Activated naive CD8-positive, alpha-beta T cell treated with anti-CD3 and anti-CD28 coated beads, Interleukin-2, amount 10 ng/mL, durations not matched to agents 7 days and 5 days (primary cell): ENCODE results near the gene ROBO3. TPM values are rescaled to one million over a fixed set of nuclear protein-coding genes. Genes with fewer than 3 reads are reported as not detected.

Source experiments
- ATAC-seq: fragments of 150-1000 bp; cut with Tn5 transposase; one replicate; pipeline ENCODE4 v1.10.0; 2021; ENCODE audit warnings: low read depth, moderate library complexity
- POLR2A ChIA-PET: fragments of 350-600 bp; sonication (Branson Sonifier 250); formaldehyde crosslinking; loops from one replicate; lab custom pipeline; 2021; ENCODE audit warnings: antibody characterized with exemption; lab: Charles Lee
- DNase-seq: peaks from one replicate; pipeline ENCODE4 v3.0.0; 2021
- H3K27ac Mint-ChIP-seq: one replicate; pipeline ENCODE4 v1.8.0; 2022; ENCODE audit warnings: mild to moderate bottlenecking, mixed read lengths
- H3K27me3 Mint-ChIP-seq: one replicate; pipeline ENCODE4 v1.8.0; 2022; ENCODE audit warnings: mild to moderate bottlenecking, moderate library complexity, mixed read lengths
- H3K36me3 Mint-ChIP-seq: one replicate; pipeline ENCODE4 v1.8.0; 2021; ENCODE audit warnings: mild to moderate bottlenecking, mixed read lengths
- H3K4me1 Mint-ChIP-seq: one replicate; pipeline ENCODE4 v1.8.0; 2021; ENCODE audit warnings: mixed read lengths
- H3K4me3 Mint-ChIP-seq: one replicate; pipeline ENCODE4 v1.8.0; 2022; ENCODE audit warnings: mild to moderate bottlenecking, moderate library complexity, mixed read lengths
- H3K9me3 Mint-ChIP-seq: one replicate; pipeline ENCODE4 v1.8.0; 2021; ENCODE audit warnings: mixed read lengths
- total RNA-seq, 2 experiments: library from RNA; stranded (reverse); gene quantifications; one replicate each; pipeline ENCODE4 v1.2.3, GENCODE V29; 2021

ROBO3 gene
- total RNA-seq, 2 experiments from 2014 or later, result 19.6 to 23.7 TPM

- ATAC-seq, result no peak
- Mint-ChIP-seq H3K27ac (no peak overlapping the region), H3K9me3 (no peaks in the 10 kb centered on the region), H3K4me1 (peaks cover 6% of the 10 kb centered on the region), H3K36me3 (no peaks in the 10 kb centered on the region), H3K4me3 (no peak overlapping the region), H3K27me3 (peaks cover 6% of the 10 kb centered on the region)
- DNase-seq, result no peak
- POLR2A ChIA-PET, result interaction anchor here (0.7 kb wide), 1 partner anchor 38 kb away, joined by 3 read pairs; no protein-coding TSS in a partner anchor
Observed at GRCh38 chr11:124882339-124883071, 17.3 kb downstream of the ROBO3 start.

- DNase-seq, result no peak
- H3K4me3 Mint-ChIP-seq, result no peak overlapping the region
Observed at GRCh38 chr11:124884340-124884739, 19.1 kb downstream of the ROBO3 start.

GRCh38 chr11:124884869-124885479 is 19.7 kb downstream of the ROBO3 start:
- DNase-seq, result no peak
- POLR2A ChIA-PET, result interaction anchor here (0.9 kb wide), 1 partner anchor 68 kb away, joined by 3 read pairs; no protein-coding TSS in a partner anchor
- no peak for ATAC-seq
- H3K4me3 Mint-ChIP-seq, result no peak overlapping the region
- peaks cover 2% of the 10 kb centered on the region for H3K4me1 Mint-ChIP-seq
- no peaks in the 10 kb centered on the region for H3K9me3 Mint-ChIP-seq
- H3K27ac Mint-ChIP-seq, result no peak overlapping the region
- H3K36me3 Mint-ChIP-seq, result no peaks in the 10 kb centered on the region
- H3K27me3 Mint-ChIP-seq, result peaks cover 6% of the 10 kb centered on the region

More at GRCh38 chr11:124884340-124884739, 19.1 kb downstream of the ROBO3 start:
- no peaks in the 10 kb centered on the region for H3K36me3 Mint-ChIP-seq
- peaks cover 6% of the 10 kb centered on the region for H3K27me3 Mint-ChIP-seq
- peaks cover 2% of the 10 kb centered on the region for H3K4me1 Mint-ChIP-seq
- H3K9me3 Mint-ChIP-seq, result no peaks in the 10 kb centered on the region
- H3K27ac Mint-ChIP-seq, result no peak overlapping the region
- POLR2A ChIA-PET, result interaction anchor here (0.9 kb wide), 1 partner anchor 69 kb away, joined by 3 read pairs; no protein-coding TSS in a partner anchor
- no peak for ATAC-seq

- ATAC-seq, result no peak
- POLR2A ChIA-PET, result interaction anchor here (0.7 kb wide), 1 partner anchor 8 kb away, joined by 3 read pairs; no protein-coding TSS in a partner anchor
- H3K9me3 Mint-ChIP-seq, result no peaks in the 10 kb centered on the region
- H3K27me3 Mint-ChIP-seq, result peaks cover 6% of the 10 kb centered on the region
- no peak for DNase-seq
- H3K4me1 Mint-ChIP-seq, result peaks cover 2% of the 10 kb centered on the region
- H3K27ac Mint-ChIP-seq, result no peak overlapping the region
- H3K4me3 Mint-ChIP-seq, result no peak overlapping the region
- no peaks in the 10 kb centered on the region for H3K36me3 Mint-ChIP-seq
Observed at GRCh38 chr11:124886476-124886875, 21.2 kb downstream of the ROBO3 start.

- DNase-seq (no peak), ATAC-seq (no peak)
- peaks cover 6% of the 10 kb centered on the region for H3K27me3 Mint-ChIP-seq
- POLR2A ChIA-PET, result interaction anchor here (0.6 to 0.7 kb wide), 2 partner anchors 9 to 11 kb away, joined by 3 to 4 read pairs; no protein-coding TSS in a partner anchor
- no peak overlapping the region for H3K27ac Mint-ChIP-seq
- H3K9me3 Mint-ChIP-seq, result no peaks in the 10 kb centered on the region
- H3K4me1 Mint-ChIP-seq, result peaks cover 2% of the 10 kb centered on the region
- H3K4me3 Mint-ChIP-seq, result no peak overlapping the region
- no peaks in the 10 kb centered on the region for H3K36me3 Mint-ChIP-seq
Observed at GRCh38 chr11:124886978-124887666, 21.9 kb downstream of the ROBO3 start.

- H3K27me3 Mint-ChIP-seq, result peaks cover 6% of the 10 kb centered on the region
- no peaks in the 10 kb centered on the region for H3K9me3 Mint-ChIP-seq
- DNase-seq, result no peak
- no peaks in the 10 kb centered on the region for H3K36me3 Mint-ChIP-seq
- POLR2A ChIA-PET, result interaction anchor here (0.6 kb wide), 2 partner anchors 11 to 115 kb away, joined by 4 to 5 read pairs; no protein-coding TSS in a partner anchor
- H3K27ac Mint-ChIP-seq, result no peak overlapping the region
- no peak overlapping the region for H3K4me3 Mint-ChIP-seq
- peaks cover 2% of the 10 kb centered on the region for H3K4me1 Mint-ChIP-seq
- ATAC-seq, result no peak
Observed at GRCh38 chr11:124887667-124888013, 22.4 kb downstream of the ROBO3 start.

- ATAC-seq (no peak), DNase-seq (no peak)
- H3K4me3 Mint-ChIP-seq, result no peak overlapping the region
- no peaks in the 10 kb centered on the region for H3K9me3 Mint-ChIP-seq
- POLR2A ChIA-PET, result no interaction called here
- peaks cover 6% of the 10 kb centered on the region for H3K27me3 Mint-ChIP-seq
- H3K36me3 Mint-ChIP-seq, result no peaks in the 10 kb centered on the region
- no peak overlapping the region for H3K27ac Mint-ChIP-seq
- H3K4me1 Mint-ChIP-seq, result no peaks in the 10 kb centered on the region
Observed at GRCh38 chr11:124889191-124890091, 24.2 kb downstream of the ROBO3 start.

- Mint-ChIP-seq H3K27ac (no peak overlapping the region), H3K4me1 (peaks cover 2% of the 10 kb centered on the region), H3K9me3 (no peaks in the 10 kb centered on the region), H3K27me3 (peaks cover 6% of the 10 kb centered on the region), H3K36me3 (no peaks in the 10 kb centered on the region), H3K4me3 (no peak overlapping the region)
- POLR2A ChIA-PET, result no interaction called here
- DNase-seq (no peak), ATAC-seq (no peak)
Observed at GRCh38 chr11:124890151-124890550, 24.9 kb downstream of the ROBO3 start.

- POLR2A ChIA-PET, result no interaction called here
- H3K4me1 Mint-ChIP-seq, result peaks cover 2% of the 10 kb centered on the region
- no peaks in the 10 kb centered on the region for H3K36me3 Mint-ChIP-seq
- H3K9me3 Mint-ChIP-seq, result no peaks in the 10 kb centered on the region
- H3K27me3 Mint-ChIP-seq, result peaks cover 2% of the 10 kb centered on the region
- no peak for ATAC-seq
- DNase-seq, result no peak
- no peak overlapping the region for H3K27ac Mint-ChIP-seq
- H3K4me3 Mint-ChIP-seq, result no peak overlapping the region
Observed at GRCh38 chr11:124890683-124891372, 25.6 kb downstream of the ROBO3 start.

GRCh38 chr11:124891373-124891861 is 26.2 kb downstream of the ROBO3 start:
- Mint-ChIP-seq H3K36me3 (no peaks in the 10 kb centered on the region), H3K27me3 (no peaks in the 10 kb centered on the region), H3K4me1 (peaks cover 2% of the 10 kb centered on the region), H3K9me3 (no peaks in the 10 kb centered on the region), H3K27ac (no peak overlapping the region), H3K4me3 (no peak overlapping the region)
- DNase-seq (no peak), ATAC-seq (no peak)
- POLR2A ChIA-PET, result no interaction called here

GRCh38 chr11:124892146-124892545 is 26.9 kb downstream of the ROBO3 start:
- Mint-ChIP-seq H3K9me3 (no peaks in the 10 kb centered on the region), H3K27me3 (no peaks in the 10 kb centered on the region), H3K36me3 (no peaks in the 10 kb centered on the region), H3K4me3 (no peak overlapping the region), H3K4me1 (peaks cover 2% of the 10 kb centered on the region), H3K27ac (no peak overlapping the region)
- POLR2A ChIA-PET, result no interaction called here
- ATAC-seq, result no peak
- no peak for DNase-seq

GRCh38 chr11:124892750-124893454 is 27.7 kb downstream of the ROBO3 start:
- Mint-ChIP-seq H3K27ac (no peak overlapping the region), H3K27me3 (no peaks in the 10 kb centered on the region), H3K36me3 (no peaks in the 10 kb centered on the region), H3K4me1 (peaks cover 8% of the 10 kb centered on the region), H3K4me3 (no peak overlapping the region), H3K9me3 (no peaks in the 10 kb centered on the region)
- POLR2A ChIA-PET, result no interaction called here
- no peak for DNase-seq
- no peak for ATAC-seq
